Progenitor cell of endocrine pancreas (in vitro differentiated cells): ENCODE measurements around the gene MEFV. TPM values are rescaled to one million over a fixed set of nuclear protein-coding genes. Genes with fewer than 3 reads are reported as not detected.

Source experiments
- DNase-seq: peaks from one replicate; pipeline ENCODE4 v3.0.0; 2021; ENCODE audit warnings: low spot score; ENCODE audit not compliant: unreplicated experiment
- H3K27ac Mint-ChIP-seq: 2 replicates; pipeline ENCODE4 v1.8.0; 2021; ENCODE audit warnings: mild to moderate bottlenecking, moderate library complexity, mixed read lengths
- H3K27me3 Mint-ChIP-seq: 2 replicates; pipeline ENCODE4 v1.8.0; 2021; ENCODE audit warnings: mixed read lengths
- H3K36me3 Mint-ChIP-seq: 2 replicates; pipeline ENCODE4 v1.8.0; 2022; ENCODE audit warnings: mixed read lengths; ENCODE audit not compliant: insufficient read depth
- H3K4me1 Mint-ChIP-seq: 2 replicates; pipeline ENCODE4 v1.8.0; 2021; ENCODE audit warnings: low read depth, mixed read lengths
- H3K4me3 Mint-ChIP-seq: 2 replicates; pipeline ENCODE4 v1.8.0; 2021; ENCODE audit warnings: low read depth, mild to moderate bottlenecking, moderate library complexity, mixed read lengths
- H3K9me3 Mint-ChIP-seq: 2 replicates; pipeline ENCODE4 v1.8.0; 2021; ENCODE audit warnings: low read depth, mixed read lengths
- CTCF ChIP-seq: fragments of 200-600 bp; sonication (generic); IDR thresholded peaks from one replicate; pipeline ENCODE4 v1.5.0; 2021; ENCODE audit warnings: antibody characterized with exemption, mild to moderate bottlenecking; ENCODE audit not compliant: unreplicated experiment
- total RNA-seq: library from RNA; stranded (reverse); gene quantifications from 2 replicates; pipeline ENCODE4 v1.2.1, GENCODE V29; 2021

MEFV gene
- total RNA-seq, 1 donor from 2014 or later, result not detected

GRCh38 chr16:3215601-3216262, 40.7 kb downstream of the MEFV start:
- Mint-ChIP-seq H3K9me3 (peaks cover 29% of the 10 kb centered on the region), H3K4me1 (no peaks in the 10 kb centered on the region), H3K36me3 (no peaks in the 10 kb centered on the region), H3K27ac (no peak overlapping the region), H3K4me3 (no peak overlapping the region), H3K27me3 (peaks cover 15% of the 10 kb centered on the region)
- no peak for TF ChIP-seq CTCF
- no peak for DNase-seq

- no peak for DNase-seq
- H3K9me3 Mint-ChIP-seq, result peaks cover 34% of the 10 kb centered on the region
- no peaks in the 10 kb centered on the region for H3K4me1 Mint-ChIP-seq
- no peak overlapping the region for H3K4me3 Mint-ChIP-seq
- no peak overlapping the region for H3K27ac Mint-ChIP-seq
- no peaks in the 10 kb centered on the region for H3K36me3 Mint-ChIP-seq
- TF ChIP-seq CTCF, result no peak
- H3K27me3 Mint-ChIP-seq, result peaks cover 15% of the 10 kb centered on the region
Observed at GRCh38 chr16:3214904-3215600, 41.4 kb downstream of the MEFV start.

GRCh38 chr16:3212567-3212966, 43.9 kb downstream of the MEFV start:
- DNase-seq, result no peak
- Mint-ChIP-seq H3K27me3 (peaks cover 15% of the 10 kb centered on the region), H3K9me3 (peaks cover 40% of the 10 kb centered on the region), H3K36me3 (no peaks in the 10 kb centered on the region), H3K27ac (no peak overlapping the region), H3K4me3 (no peak overlapping the region), H3K4me1 (no peaks in the 10 kb centered on the region)
- no peak for TF ChIP-seq CTCF

GRCh38 chr16:3212006-3212405, 44.4 kb downstream of the MEFV start:
- H3K27me3 Mint-ChIP-seq, result peaks cover 15% of the 10 kb centered on the region
- no peak for DNase-seq

More at GRCh38 chr16:3212006-3212405, 44.4 kb downstream of the MEFV start:
- no peak for TF ChIP-seq CTCF
- Mint-ChIP-seq H3K27ac (no peak overlapping the region), H3K4me1 (no peaks in the 10 kb centered on the region), H3K36me3 (no peaks in the 10 kb centered on the region), H3K9me3 (peaks cover 42% of the 10 kb centered on the region), H3K4me3 (no peak overlapping the region)
